Measurements from ENCODE around the gene RPL36A. TPM values are rescaled to one million over a fixed set of nuclear protein-coding genes. Genes with fewer than 3 reads are reported as not detected.

RPL36A gene
- total RNA-seq, 2 donors from 2014 or later = 369 to 821 TPM

- ATAC-seq (peak; percentile 83), DNase-seq (peak; percentile 45 to 65 (median 53))
- peak overlapping the region; percentile 8 to 20 for H3K4me3 ChIP-seq
- TF ChIP-seq POLR2A (IDR thresholded peaks at IDR 0.05) = peak; percentile 29 to 71 (median 70)
- no peak for TF ChIP-seq CTCF (IDR thresholded peaks at IDR 0.05)
- no peaks in the 10 kb centered on the region for H3K27me3 ChIP-seq
- 0 to 1% methylated on average over 27 to 31 of the region's 56 CpGs for WGBS, 2 donors
- no peaks in the 10 kb centered on the region for H3K9me3 ChIP-seq
- no peaks in the 10 kb centered on the region for H3K36me3 ChIP-seq (replicated peaks in 1 of 2; ENCODE audit: insufficient read depth in 1 of 2, low read depth in 2 of 2)
- peaks cover 25% of the 10 kb centered on the region for H3K4me1 ChIP-seq
- intact Hi-C loops (cut with DNase I) = no loop called here
- H3K27ac ChIP-seq = peak overlapping the region; percentile 83 to 89 (median 86)
Observed at GRCh38 chrX:101417981-101418841, 27.4 kb downstream of the RPL36A start.

- H3K9me3 ChIP-seq = no peaks in the 10 kb centered on the region
- no peaks in the 10 kb centered on the region for H3K36me3 ChIP-seq (replicated peaks in 1 of 2; ENCODE audit: insufficient read depth in 1 of 2, low read depth in 2 of 2)
- intact Hi-C loops (cut with DNase I) = no loop called here
- ATAC-seq (no peak), DNase-seq (peak in 2 of 4 donors; percentile 13 to 22)
- no peak for TF ChIP-seq CTCF (IDR thresholded peaks at IDR 0.05)
- TF ChIP-seq POLR2A (IDR thresholded peaks at IDR 0.05) = no peak
- no peak overlapping the region for H3K4me3 ChIP-seq
- peak overlapping the region in 1 of 4 donors; percentile 89 for H3K27ac ChIP-seq
- WGBS, 2 donors = 46 to 51% methylated on average over 2 of the region's 2 CpGs
- peaks cover 25% of the 10 kb centered on the region for H3K4me1 ChIP-seq
- H3K27me3 ChIP-seq = no peaks in the 10 kb centered on the region
Observed at GRCh38 chrX:101419489-101419888, 28.7 kb downstream of the RPL36A start.

- no peak for ATAC-seq
- H3K27ac ChIP-seq = no peak overlapping the region
- 95 to 98% methylated on average over 2 of the region's 2 CpGs for WGBS, 2 donors
- H3K4me3 ChIP-seq = no peak overlapping the region
- TF ChIP-seq POLR2A (IDR thresholded peaks at IDR 0.05) (no peak), CTCF (IDR thresholded peaks at IDR 0.05) (no peak)
- H3K36me3 ChIP-seq (replicated peaks in 1 of 2; ENCODE audit: insufficient read depth in 1 of 2, low read depth in 2 of 2) = no peaks in the 10 kb centered on the region
- H3K4me1 ChIP-seq = peaks cover 3% of the 10 kb centered on the region
- intact Hi-C loops (cut with DNase I) = no loop called here
- H3K27me3 ChIP-seq = no peaks in the 10 kb centered on the region
- no peak for DNase-seq
- no peaks in the 10 kb centered on the region for H3K9me3 ChIP-seq
Observed at GRCh38 chrX:101427954-101428353, 37.1 kb downstream of the RPL36A start.

GRCh38 chrX:101429934-101430333 is 39.1 kb downstream of the RPL36A start:
- H3K27ac ChIP-seq = no peak overlapping the region
- 58 to 88% methylated on average over 1 of the region's 1 CpG for WGBS, 2 donors
- no peak for ATAC-seq

More at GRCh38 chrX:101429934-101430333, 39.1 kb downstream of the RPL36A start:
- no peaks in the 10 kb centered on the region for H3K9me3 ChIP-seq
- DNase-seq = no peak
- H3K4me3 ChIP-seq = no peak overlapping the region
- H3K36me3 ChIP-seq (replicated peaks in 1 of 2; ENCODE audit: insufficient read depth in 1 of 2, low read depth in 2 of 2) = no peaks in the 10 kb centered on the region
- intact Hi-C loops (cut with DNase I) = no loop called here
- H3K27me3 ChIP-seq = no peaks in the 10 kb centered on the region
- peaks cover 3% of the 10 kb centered on the region for H3K4me1 ChIP-seq
- no peak for TF ChIP-seq CTCF (IDR thresholded peaks at IDR 0.05)
- no peak for TF ChIP-seq POLR2A (IDR thresholded peaks at IDR 0.05)

Measured in body of pancreas (tissue), 4 donors.